SU-DHL-6 (cell line): ENCODE results near the gene TBC1D5.
A peak's percentile ranks its signal among the peaks of the same experiment; 100 is the strongest.

ENCODE experiments used
- H2AFZ ChIP-seq: fragments of 200-600 bp; sonication (generic); 2 replicates; pipeline ENCODE4 v1.6.1; 2014; ENCODE audit warnings: low read depth, mild to moderate bottlenecking, moderate library complexity, mixed read lengths, antibody characterized with exemption, low read length; ENCODE audit not compliant: severe bottlenecking
- H3F3A ChIP-seq: fragments of 200-600 bp; shearing (Covaris generic); 2 replicates; pipeline ENCODE4 v1.6.0; 2016; ENCODE audit warnings: antibody characterized with exemption, mild to moderate bottlenecking; ENCODE audit not compliant: insufficient read depth
- H3K27ac ChIP-seq: fragments of 200-600 bp; sonication (generic); 2 replicates; pipeline ENCODE4 v1.5.1; 2016; ENCODE audit warnings: low read depth, mild to moderate bottlenecking, low read length, moderate library complexity, mixed read lengths
- H3K27me3 ChIP-seq: fragments of 200-600 bp; sonication (generic), shearing (Covaris generic); 2 replicates; pipeline ENCODE4 v1.6.0; 2014; ENCODE audit warnings: mild to moderate bottlenecking, low read length
- H3K36me3 ChIP-seq: fragments of 200-600 bp; sonication (generic); 2 replicates; pipeline ENCODE4 v1.6.1; 2014; ENCODE audit warnings: mild to moderate bottlenecking, low read length, mixed read lengths
- H3K4me2 ChIP-seq: fragments of 300-600, 200-600 bp; shearing (Covaris generic), sonication (generic); 2 replicates; pipeline ENCODE4 v1.6.0; 2014; ENCODE audit warnings: low read length, low read depth, mild to moderate bottlenecking; ENCODE audit not compliant: poor library complexity, severe bottlenecking
- H3K4me3 ChIP-seq: fragments of 200-600 bp; sonication (generic); 2 replicates; pipeline ENCODE4 v1.5.1; 2014; ENCODE audit warnings: antibody characterized with exemption, low read length, mild to moderate bottlenecking, mixed read lengths; ENCODE audit not compliant: insufficient read depth, poor library complexity, severe bottlenecking
- H3K79me2 ChIP-seq: fragments of 200-600 bp; sonication (generic); 2 replicates; pipeline ENCODE4 v1.6.1; 2014; ENCODE audit warnings: mild to moderate bottlenecking, low read length, moderate library complexity; ENCODE audit not compliant: insufficient read depth
- H3K9ac ChIP-seq: fragments of 200-600 bp; sonication (generic); 2 replicates; pipeline ENCODE4 v1.7.0; 2014; ENCODE audit warnings: mild to moderate bottlenecking, low read length
- H3K9me2 ChIP-seq: fragments of 200-600 bp; sonication (generic); replicated peaks from 2 replicates; pipeline ENCODE4 v1.6.1; 2014; ENCODE audit warnings: low read length; ENCODE audit not compliant: insufficient read depth
- H3K9me3 ChIP-seq: fragments of 200-600 bp; sonication (generic); 2 replicates; pipeline ENCODE4 v1.6.1; 2014; ENCODE audit warnings: low read length, mixed read lengths; ENCODE audit not compliant: insufficient read depth
- H4K20me1 ChIP-seq: fragments of 200-600 bp; sonication (generic); 2 replicates; pipeline ENCODE4 v1.6.1; 2014; ENCODE audit warnings: low read depth, mild to moderate bottlenecking, antibody characterized with exemption, low read length, moderate library complexity, mixed read lengths
- EZH2phosphoT487 ChIP-seq: fragments of 200-600 bp; sonication (generic), shearing (Covaris generic); conservative IDR thresholded peaks from 2 replicates; pipeline ENCODE4 v1.6.1; 2018; ENCODE audit warnings: mild to moderate bottlenecking, antibody characterized with exemption, low read length, moderate library complexity, mixed read lengths
- TF ChIP-seq, protein P1 (sequence below): fragments of 200-600 bp; sonication (generic); IDR thresholded peaks from one replicate; pipeline ENCODE4 v1.5.1; 2017; ENCODE audit warnings: antibody characterized with exemption, mild to moderate bottlenecking, low read length, moderate library complexity; ENCODE audit not compliant: insufficient read depth, poor library complexity, severe bottlenecking

Gene TBC1D5

GRCh38 chr3:17580901-17581300, 161.5 kb downstream of the TBC1D5 start:
- H3K27ac ChIP-seq: no peak overlapping the region
- H3K27me3 ChIP-seq: no peaks in the 10 kb centered on the region
- H3K9me3 ChIP-seq: no peaks in the 10 kb centered on the region
- no peak overlapping the region for H2AFZ ChIP-seq
- H3K36me3 ChIP-seq: 0 out of 2 replicates have a peak, but pooled peaks cover 2% of the 10 kb centered on the region
- H3F3A ChIP-seq: 0 out of 2 replicates have a peak, but pooled peaks cover 7% of the 10 kb centered on the region
- no peak overlapping the region for H3K4me2 ChIP-seq
- H3K4me3 ChIP-seq: no peak overlapping the region
- H3K9me2 ChIP-seq: no peaks in the 10 kb centered on the region
- no peaks in the 10 kb centered on the region; the same call in 1 of the 2 replicates for H3K79me2 ChIP-seq
- no peak for TF ChIP-seq EZH2phosphoT487
- TF ChIP-seq, protein P1, sequence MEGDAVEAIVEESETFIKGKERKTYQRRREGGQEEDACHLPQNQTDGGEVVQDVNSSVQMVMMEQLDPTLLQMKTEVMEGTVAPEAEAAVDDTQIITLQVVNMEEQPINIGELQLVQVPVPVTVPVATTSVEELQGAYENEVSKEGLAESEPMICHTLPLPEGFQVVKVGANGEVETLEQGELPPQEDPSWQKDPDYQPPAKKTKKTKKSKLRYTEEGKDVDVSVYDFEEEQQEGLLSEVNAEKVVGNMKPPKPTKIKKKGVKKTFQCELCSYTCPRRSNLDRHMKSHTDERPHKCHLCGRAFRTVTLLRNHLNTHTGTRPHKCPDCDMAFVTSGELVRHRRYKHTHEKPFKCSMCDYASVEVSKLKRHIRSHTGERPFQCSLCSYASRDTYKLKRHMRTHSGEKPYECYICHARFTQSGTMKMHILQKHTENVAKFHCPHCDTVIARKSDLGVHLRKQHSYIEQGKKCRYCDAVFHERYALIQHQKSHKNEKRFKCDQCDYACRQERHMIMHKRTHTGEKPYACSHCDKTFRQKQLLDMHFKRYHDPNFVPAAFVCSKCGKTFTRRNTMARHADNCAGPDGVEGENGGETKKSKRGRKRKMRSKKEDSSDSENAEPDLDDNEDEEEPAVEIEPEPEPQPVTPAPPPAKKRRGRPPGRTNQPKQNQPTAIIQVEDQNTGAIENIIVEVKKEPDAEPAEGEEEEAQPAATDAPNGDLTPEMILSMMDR: no peak
- no peak overlapping the region for H3K9ac ChIP-seq
- no peaks in the 10 kb centered on the region for H4K20me1 ChIP-seq

DNA sequence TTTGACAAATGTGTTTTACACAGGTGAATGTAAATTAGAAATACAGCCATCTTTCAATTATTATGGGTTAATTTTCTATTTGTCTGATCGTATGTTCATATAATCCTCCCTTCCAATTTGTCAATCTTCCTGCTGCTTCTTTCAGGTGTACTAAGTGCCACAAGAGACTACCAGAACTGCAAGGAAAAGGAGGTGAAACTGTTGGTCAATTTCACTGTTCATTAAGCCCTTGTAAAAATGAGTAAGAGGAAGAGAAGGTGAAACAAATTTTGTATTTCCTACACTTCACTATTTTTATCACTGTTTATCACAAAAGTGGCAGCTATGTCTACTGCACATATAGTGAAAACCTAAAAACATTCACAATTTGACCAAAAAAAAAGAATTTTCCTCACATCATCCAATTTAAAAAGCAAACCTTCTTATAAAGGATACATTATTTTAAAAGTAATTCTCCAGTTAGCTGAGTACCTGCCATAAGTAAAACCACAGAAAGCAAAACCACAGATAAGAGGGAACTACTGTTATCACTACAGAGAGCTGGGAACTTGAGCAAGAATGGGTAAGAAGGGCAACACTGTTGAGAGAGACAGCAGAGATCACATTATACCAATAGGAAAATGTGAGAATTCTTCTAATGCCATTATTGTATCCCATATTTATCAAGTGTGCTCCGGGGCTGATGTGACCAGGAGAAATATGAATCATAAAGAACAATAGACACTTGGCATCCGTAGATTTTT, 163.0 kb downstream of the TBC1D5 start:
- peak overlapping the region; percentile 17 for H3K4me2 ChIP-seq

DNA sequence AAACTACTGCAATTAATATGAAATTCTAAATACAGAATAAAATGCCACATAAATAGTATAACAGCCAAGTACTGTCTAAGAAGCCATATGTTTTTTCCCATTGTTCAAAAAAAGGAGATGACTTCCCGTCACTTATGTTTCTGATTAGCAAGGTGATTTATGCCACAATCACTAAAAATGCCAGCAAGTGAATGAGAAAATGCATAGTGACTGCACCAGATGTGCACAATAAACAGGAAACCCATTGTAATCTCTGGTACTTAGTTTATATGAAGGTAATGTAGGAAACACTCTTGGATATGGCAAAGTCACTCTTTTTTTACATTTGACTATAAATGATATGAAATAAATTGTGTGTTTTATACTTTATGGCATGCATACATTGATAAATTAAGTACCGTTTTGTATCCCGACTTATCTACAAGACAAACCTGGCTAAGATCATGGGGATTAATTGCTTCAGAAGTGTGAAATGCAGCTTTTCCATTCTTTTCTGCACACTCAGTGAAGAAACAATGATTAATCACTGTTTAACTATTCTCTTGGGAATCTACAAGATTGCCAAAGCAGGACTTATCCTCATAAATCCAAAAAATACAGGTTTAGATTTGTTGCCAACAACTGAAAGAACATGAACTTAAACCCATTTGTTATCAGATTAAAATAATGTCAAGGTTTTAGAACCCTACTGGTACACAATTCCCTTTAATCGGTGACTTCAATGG, 164.5 kb downstream of the TBC1D5 start:
- Histone ChIP-seq H4K20me1 (no peaks in the 10 kb centered on the region), H3K79me2 (no peaks in the 10 kb centered on the region; the same call in 1 of the 2 replicates), H2AFZ (no peak overlapping the region), H3K4me3 (no peak overlapping the region), H3F3A (0 out of 2 replicates have a peak, but pooled peaks cover 7% of the 10 kb centered on the region), H3K4me2 (no peak overlapping the region), H3K9me3 (no peaks in the 10 kb centered on the region), H3K36me3 (0 out of 2 replicates have a peak, but pooled peaks cover 3% of the 10 kb centered on the region), H3K27me3 (no peaks in the 10 kb centered on the region), H3K27ac (no peak overlapping the region), H3K9ac (no peak overlapping the region), H3K9me2 (no peaks in the 10 kb centered on the region)
- TF ChIP-seq, protein P1: no peak
- TF ChIP-seq EZH2phosphoT487: no peak

More for the DNA sequence above, 163.0 kb downstream of the TBC1D5 start:
- Histone ChIP-seq H3K79me2 (no peaks in the 10 kb centered on the region; the same call in 1 of the 2 replicates), H3K9me3 (no peaks in the 10 kb centered on the region), H3K27ac (0 out of 2 replicates have a peak overlapping the region, but pooled peaks have one; percentile 9), H3K36me3 (0 out of 2 replicates have a peak, but pooled peaks cover 3% of the 10 kb centered on the region), H4K20me1 (no peaks in the 10 kb centered on the region), H3K27me3 (no peaks in the 10 kb centered on the region), H3K4me3 (no peak overlapping the region), H3K9ac (no peak overlapping the region), H2AFZ (no peak overlapping the region), H3F3A (0 out of 2 replicates have a peak, but pooled peaks cover 7% of the 10 kb centered on the region), H3K9me2 (no peaks in the 10 kb centered on the region)
- TF ChIP-seq EZH2phosphoT487: no peak
- TF ChIP-seq, protein P1: no peak
